ENCODE results near the gene CLASP1. TPM values are rescaled to one million over a fixed set of nuclear protein-coding genes. Genes with fewer than 3 reads are reported as not detected.
A peak's percentile ranks its signal among the peaks of the same experiment; 100 is the strongest.

The CLASP1 gene
- total and polyA plus RNA-seq, 4 experiments from 2014 or later = 3.3 to 68.7 (median 42.1) TPM

DNA sequence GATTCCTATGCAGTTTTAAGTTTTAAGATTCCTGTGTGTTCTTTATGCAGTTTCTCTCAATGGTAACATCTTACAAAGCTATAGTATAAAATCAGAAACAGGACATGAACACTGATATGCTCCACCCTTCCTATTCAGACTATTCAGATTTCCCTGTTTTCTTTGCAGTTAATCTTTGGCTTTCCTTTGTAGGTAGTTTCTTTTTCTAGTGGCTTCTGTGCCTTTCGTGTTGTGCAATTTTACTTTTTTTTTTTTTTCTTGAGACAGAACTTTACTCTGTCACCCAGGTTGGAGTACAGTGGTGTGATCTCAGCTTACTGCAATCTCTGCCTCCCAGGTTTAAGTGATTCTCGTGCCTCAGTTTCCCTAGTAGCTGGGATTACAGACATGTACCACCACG is 213.5 kb downstream of the CLASP1 start:
- Histone ChIP-seq H3K4me1 (ENCODE audit: insufficient read depth, low read length) (no peaks in the 10 kb centered on the region), H3K36me3 (ENCODE audit: insufficient read depth, low read length) (no peaks in the 10 kb centered on the region), H3K27ac (ENCODE audit: low read depth, low read length) (no peak overlapping the region), H3K27me3 (ENCODE audit: insufficient read depth, low read length) (no peaks in the 10 kb centered on the region), H3K4me3 (ENCODE audit: low read length in 2 of 2) (no peak overlapping the region), H3K9me3 (ENCODE audit: control insufficient read depth in 1 of 2, low read length in 2 of 2) (no peaks in the 10 kb centered on the region)
- no peak overlapping the region for H3K4me3 Mint-ChIP-seq
- DNase-seq = no peak
- peak overlapping the region in 1 of 7 donors; percentile 18 for H3K27ac Mint-ChIP-seq
- ChIA-PET CTCF (ENCODE audit: partially characterized antibody) (no interaction called here), POLR2A (ENCODE audit: partially characterized antibody) (no interaction called here)
- intact Hi-C loops (cut with micrococcal nuclease) = no loop called here
- H3K4me1 Mint-ChIP-seq = no peaks in the 10 kb centered on the region
- no peaks in the 10 kb centered on the region for H3K27me3 Mint-ChIP-seq
- no peaks in the 10 kb centered on the region for H3K9me3 Mint-ChIP-seq
- peaks cover 11 to 17% of the 10 kb centered on the region in 2 donors for H3K36me3 Mint-ChIP-seq

GRCh38 chr2:121431214-121431613 is 218.0 kb downstream of the CLASP1 start:
- H3K9me3 Mint-ChIP-seq = no peaks in the 10 kb centered on the region
- intact Hi-C loops (cut with micrococcal nuclease) = no loop called here
- ChIA-PET POLR2A (ENCODE audit: partially characterized antibody) (no interaction called here), CTCF (ENCODE audit: partially characterized antibody) (interaction anchor here (2.2 kb wide), 1 partner anchor 29 kb away, joined by 7 read pairs; no protein-coding TSS in a partner anchor)
- peaks cover 39% of the 10 kb centered on the region in 2 donors for H3K36me3 Mint-ChIP-seq
- H3K27ac ChIP-seq (ENCODE audit: low read depth, low read length) = no peak overlapping the region
- H3K27me3 Mint-ChIP-seq = no peaks in the 10 kb centered on the region
- H3K27me3 ChIP-seq (ENCODE audit: insufficient read depth, low read length) = no peaks in the 10 kb centered on the region
- peak overlapping the region in 1 of 7 donors; percentile 19 for H3K27ac Mint-ChIP-seq
- DNase-seq = no peak
- H3K4me1 Mint-ChIP-seq = peaks cover 0 to 2% (median 0%) of the 10 kb centered on the region in 4 donors
- no peak overlapping the region for H3K4me3 ChIP-seq (ENCODE audit: low read length in 2 of 2)
- H3K36me3 ChIP-seq (ENCODE audit: insufficient read depth, low read length) = peaks cover 17% of the 10 kb centered on the region
- no peaks in the 10 kb centered on the region for H3K4me1 ChIP-seq (ENCODE audit: insufficient read depth, low read length)
- no peaks in the 10 kb centered on the region for H3K9me3 ChIP-seq (ENCODE audit: control insufficient read depth in 1 of 2, low read length in 2 of 2)
- no peak overlapping the region for H3K4me3 Mint-ChIP-seq

DNA sequence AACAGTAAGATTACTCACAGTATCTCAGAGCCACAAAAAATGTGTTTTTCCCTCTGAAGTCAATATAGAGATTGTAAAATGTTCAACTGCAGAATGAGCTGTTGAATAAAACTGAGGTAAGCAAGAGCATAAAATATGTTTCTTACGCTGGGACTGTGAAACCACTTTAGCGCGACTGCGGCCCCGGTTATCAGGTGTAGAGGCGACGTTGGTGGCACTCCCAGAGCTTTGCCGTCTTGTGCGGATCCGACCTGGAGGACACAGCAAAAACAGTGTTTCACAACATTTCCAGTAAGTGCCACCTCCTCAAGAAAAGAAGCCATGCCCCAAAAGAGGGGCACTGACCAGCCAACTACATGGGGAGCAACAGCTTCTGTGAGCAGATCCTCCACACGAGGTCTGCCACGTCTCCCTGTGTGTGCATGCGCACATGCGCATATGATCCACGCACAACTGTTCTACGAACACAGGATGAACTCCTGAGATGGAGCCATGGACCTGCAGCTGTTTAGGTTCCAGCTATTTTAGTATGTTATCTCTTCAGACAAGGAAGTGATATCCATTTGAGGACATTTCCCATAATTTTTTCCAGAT is 219.2 kb downstream of the CLASP1 start:
- H3K36me3 Mint-ChIP-seq = peaks cover 43 to 46% of the 10 kb centered on the region in 2 donors
- ChIA-PET POLR2A (ENCODE audit: partially characterized antibody) (no interaction called here), CTCF (ENCODE audit: partially characterized antibody) (interaction anchor here (2.2 kb wide), 1 partner anchor 28 kb away, joined by 7 read pairs; no protein-coding TSS in a partner anchor)
- peaks cover 0 to 2% (median 0%) of the 10 kb centered on the region in 4 donors for H3K4me1 Mint-ChIP-seq
- intact Hi-C loops (cut with micrococcal nuclease) = no loop called here
- Histone ChIP-seq H3K4me3 (ENCODE audit: low read length in 2 of 2) (no peak overlapping the region), H3K27me3 (ENCODE audit: insufficient read depth, low read length) (no peaks in the 10 kb centered on the region), H3K4me1 (ENCODE audit: insufficient read depth, low read length) (no peaks in the 10 kb centered on the region), H3K27ac (ENCODE audit: low read depth, low read length) (no peak overlapping the region), H3K9me3 (ENCODE audit: control insufficient read depth in 1 of 2, low read length in 2 of 2) (no peaks in the 10 kb centered on the region), H3K36me3 (ENCODE audit: insufficient read depth, low read length) (peaks cover 18% of the 10 kb centered on the region)
- no peak overlapping the region for H3K4me3 Mint-ChIP-seq
- H3K9me3 Mint-ChIP-seq = no peaks in the 10 kb centered on the region
- H3K27me3 Mint-ChIP-seq = no peaks in the 10 kb centered on the region
- DNase-seq = no peak
- no peak overlapping the region for H3K27ac Mint-ChIP-seq

DNA sequence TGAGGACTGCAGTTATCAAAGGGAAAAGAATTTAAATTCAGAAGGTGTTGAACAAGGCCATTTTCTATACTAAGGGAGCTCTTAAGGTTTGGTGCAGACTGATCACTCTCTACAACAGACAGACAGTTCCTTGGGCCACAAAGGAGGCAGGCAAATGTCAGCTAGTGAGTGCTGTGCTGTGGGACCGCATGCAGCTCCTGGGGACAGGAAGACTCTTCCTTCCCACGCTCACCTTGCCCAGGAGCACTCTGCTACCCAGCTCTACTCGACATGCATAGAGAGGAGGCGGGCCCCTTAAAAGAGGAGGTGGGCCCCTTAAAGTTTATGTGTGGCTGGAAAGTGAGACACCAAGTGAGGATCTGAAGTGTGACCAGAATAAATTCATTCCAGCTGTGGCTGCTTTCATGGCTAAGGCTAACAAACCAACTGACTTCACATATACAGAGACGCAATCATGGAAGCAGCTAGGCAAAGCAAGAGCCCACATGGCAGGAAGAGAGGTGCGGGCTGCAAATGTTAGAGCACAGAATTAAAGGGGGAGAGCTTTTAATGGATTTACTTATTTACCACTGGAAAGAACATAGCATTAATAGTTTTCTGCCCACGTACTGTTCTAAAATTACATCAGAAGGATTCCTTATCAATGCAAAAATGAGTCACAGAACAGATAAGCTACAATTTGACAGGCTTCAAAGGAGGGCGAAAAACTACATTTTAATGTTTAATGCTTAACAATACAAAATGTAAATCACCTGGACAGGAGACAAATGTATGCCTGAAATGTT is 220.0 kb downstream of the CLASP1 start:
- Histone ChIP-seq H3K9me3 (ENCODE audit: control insufficient read depth in 1 of 2, low read length in 2 of 2) (no peaks in the 10 kb centered on the region), H3K4me1 (ENCODE audit: insufficient read depth, low read length) (no peaks in the 10 kb centered on the region), H3K4me3 (ENCODE audit: low read length in 2 of 2) (no peak overlapping the region), H3K27ac (ENCODE audit: low read depth, low read length) (no peak overlapping the region), H3K36me3 (ENCODE audit: insufficient read depth, low read length) (peaks cover 24% of the 10 kb centered on the region), H3K27me3 (ENCODE audit: insufficient read depth, low read length) (no peaks in the 10 kb centered on the region)
- no peaks in the 10 kb centered on the region for H3K27me3 Mint-ChIP-seq
- DNase-seq = no peak
- intact Hi-C loops (cut with micrococcal nuclease) = no loop called here
- H3K36me3 Mint-ChIP-seq = peaks cover 43 to 52% of the 10 kb centered on the region in 2 donors
- ChIA-PET CTCF (ENCODE audit: partially characterized antibody) (interaction anchor here (1.1 kb wide), 1 partner anchor 288 kb away, joined by 3 read pairs; no protein-coding TSS in a partner anchor), POLR2A (ENCODE audit: partially characterized antibody) (no interaction called here)
- peaks cover 0 to 2% (median 0%) of the 10 kb centered on the region in 4 donors for H3K4me1 Mint-ChIP-seq
- H3K4me3 Mint-ChIP-seq = no peak overlapping the region
- H3K9me3 Mint-ChIP-seq = no peaks in the 10 kb centered on the region
- peak overlapping the region in 2 of 7 donors; percentile 47 to 84 for H3K27ac Mint-ChIP-seq

DNA sequence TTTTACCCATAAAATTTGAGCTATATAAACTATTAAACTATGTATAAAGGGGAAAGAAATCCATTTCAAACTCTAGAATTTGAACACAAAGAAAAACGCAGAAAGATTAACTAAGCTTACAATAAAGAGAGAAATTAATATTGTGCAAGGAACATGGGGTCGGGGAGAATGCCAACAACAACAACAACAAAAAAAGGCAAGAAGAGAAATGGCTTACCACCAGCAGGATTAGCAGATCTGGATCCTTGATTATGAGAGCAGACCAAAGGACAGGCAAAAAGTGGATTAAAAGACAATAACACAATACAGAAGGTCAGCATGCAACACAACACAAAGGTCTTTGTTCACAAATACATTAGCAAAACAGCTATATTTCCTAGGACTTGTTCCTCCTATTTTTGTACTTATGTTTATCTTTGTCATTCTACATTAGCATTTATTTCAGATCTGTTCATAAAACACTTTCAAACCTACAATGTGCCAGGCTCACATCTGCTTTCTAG is 222.0 kb downstream of the CLASP1 start:
- Mint-ChIP-seq H3K27me3 (no peaks in the 10 kb centered on the region), H3K4me1 (peaks cover 0 to 2% (median 0%) of the 10 kb centered on the region in 4 donors), H3K36me3 (peaks cover 49 to 62% of the 10 kb centered on the region in 2 donors), H3K4me3 (no peak overlapping the region), H3K27ac (no peak overlapping the region), H3K9me3 (no peaks in the 10 kb centered on the region)
- no peaks in the 10 kb centered on the region for H3K9me3 ChIP-seq (ENCODE audit: control insufficient read depth in 1 of 2, low read length in 2 of 2)
- no peak for DNase-seq
- peaks cover 24% of the 10 kb centered on the region for H3K36me3 ChIP-seq (ENCODE audit: insufficient read depth, low read length)
- intact Hi-C loops (cut with micrococcal nuclease) = no loop called here
- no peak overlapping the region for H3K27ac ChIP-seq (ENCODE audit: low read depth, low read length)
- ChIA-PET POLR2A (ENCODE audit: partially characterized antibody) (no interaction called here), CTCF (ENCODE audit: partially characterized antibody) (interaction anchor here (1.7 kb wide), 1 partner anchor 25 kb away, joined by 7 read pairs; no protein-coding TSS in a partner anchor)
- no peaks in the 10 kb centered on the region for H3K4me1 ChIP-seq (ENCODE audit: insufficient read depth, low read length)
- no peak overlapping the region for H3K4me3 ChIP-seq (ENCODE audit: low read length in 2 of 2)
- H3K27me3 ChIP-seq (ENCODE audit: insufficient read depth, low read length) = no peaks in the 10 kb centered on the region

DNA sequence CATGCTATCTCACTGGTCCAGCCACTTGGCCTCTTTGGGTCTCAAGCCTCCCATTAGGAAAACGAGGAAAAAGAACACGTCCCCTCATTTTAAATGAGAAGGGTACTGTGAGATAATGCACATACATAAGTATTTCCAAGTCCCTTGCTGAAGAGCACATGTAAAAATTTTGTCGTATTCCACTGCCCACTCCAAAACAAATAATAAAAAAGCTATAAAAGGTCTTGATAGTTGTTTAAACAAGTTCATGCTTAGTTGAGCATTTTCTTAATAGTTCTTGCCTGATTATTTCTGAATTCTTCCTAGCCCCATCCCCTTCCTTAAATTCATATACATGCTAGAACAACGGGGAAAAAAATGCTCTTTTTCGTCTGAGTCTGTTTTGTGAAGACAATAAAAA is 228.8 kb downstream of the CLASP1 start:
- ChIA-PET CTCF (ENCODE audit: partially characterized antibody) (no interaction called here), POLR2A (ENCODE audit: partially characterized antibody) (interaction anchor here (0.6 kb wide), 1 partner anchor 7 kb away, joined by 3 read pairs; no protein-coding TSS in a partner anchor)
- H3K36me3 Mint-ChIP-seq = peaks cover 31 to 59% of the 10 kb centered on the region in 2 donors
- H3K4me3 Mint-ChIP-seq = no peak overlapping the region
- Histone ChIP-seq H3K27me3 (ENCODE audit: insufficient read depth, low read length) (no peaks in the 10 kb centered on the region), H3K9me3 (ENCODE audit: control insufficient read depth in 1 of 2, low read length in 2 of 2) (no peaks in the 10 kb centered on the region), H3K27ac (ENCODE audit: low read depth, low read length) (no peak overlapping the region), H3K4me1 (ENCODE audit: insufficient read depth, low read length) (no peaks in the 10 kb centered on the region), H3K4me3 (ENCODE audit: low read length in 2 of 2) (no peak overlapping the region), H3K36me3 (ENCODE audit: insufficient read depth, low read length) (peaks cover 17% of the 10 kb centered on the region)
- peaks cover 0 to 4% (median 0%) of the 10 kb centered on the region in 4 donors for H3K4me1 Mint-ChIP-seq
- no peak for DNase-seq
- peak overlapping the region in 1 of 7 donors; percentile 4 for H3K27ac Mint-ChIP-seq
- no peaks in the 10 kb centered on the region for H3K9me3 Mint-ChIP-seq
- intact Hi-C loops (cut with micrococcal nuclease) = no loop called here
- no peaks in the 10 kb centered on the region for H3K27me3 Mint-ChIP-seq

GRCh38 chr2:121419081-121419699 is 230.1 kb downstream of the CLASP1 start:
- peaks cover 31 to 60% of the 10 kb centered on the region in 2 donors for H3K36me3 Mint-ChIP-seq
- ChIA-PET POLR2A (ENCODE audit: partially characterized antibody) (no interaction called here), CTCF (ENCODE audit: partially characterized antibody) (no interaction called here)
- no peaks in the 10 kb centered on the region for H3K27me3 Mint-ChIP-seq
- H3K4me1 Mint-ChIP-seq = peaks cover 0 to 4% (median 0%) of the 10 kb centered on the region in 4 donors
- Histone ChIP-seq H3K4me1 (ENCODE audit: insufficient read depth, low read length) (no peaks in the 10 kb centered on the region), H3K4me3 (ENCODE audit: low read length in 2 of 2) (no peak overlapping the region), H3K36me3 (ENCODE audit: insufficient read depth, low read length) (peaks cover 10% of the 10 kb centered on the region), H3K27ac (ENCODE audit: low read depth, low read length) (no peak overlapping the region), H3K27me3 (ENCODE audit: insufficient read depth, low read length) (no peaks in the 10 kb centered on the region), H3K9me3 (ENCODE audit: control insufficient read depth in 1 of 2, low read length in 2 of 2) (no peaks in the 10 kb centered on the region)
- no peak overlapping the region for H3K4me3 Mint-ChIP-seq
- intact Hi-C loops (cut with micrococcal nuclease) = no loop called here
- peak overlapping the region in 3 of 7 donors; percentile 32 to 55 (median 42) for H3K27ac Mint-ChIP-seq
- H3K9me3 Mint-ChIP-seq = no peaks in the 10 kb centered on the region
- DNase-seq = no peak

Measured in CD4-positive, alpha-beta memory T cell (primary cell).